HepG2 (cell line): ENCODE data around the gene KIAA0930. TPM values are rescaled to one million over a fixed set of nuclear protein-coding genes. Genes with fewer than 3 reads are reported as not detected.

Experiments used
- CHD4 ChIP-seq: fragments of 200-600 bp; sonication (generic); IDR thresholded peaks from 2 replicates; pipeline ENCODE4 v1.7.0; 2017; ENCODE audit warnings: mild to moderate bottlenecking, low read length, borderline replicate concordance
- ERF ChIP-seq: IDR thresholded peaks from 2 replicates; pipeline ENCODE4 v1.6.1; 2018; ENCODE audit warnings: missing biosample characterization, missing genetic modification reagents
- HNF4A ChIP-seq: sonication (generic); formaldehyde crosslinking; IDR thresholded peaks from 2 replicates; pipeline ENCODE4 v1.4.0; 2020; ENCODE audit warnings: missing genetic modification reagents
- KDM6A ChIP-seq: IDR thresholded peaks from 2 replicates; pipeline ENCODE4 v1.6.1; 2016; ENCODE audit warnings: low read depth
- MXD4 ChIP-seq: IDR thresholded peaks from 2 replicates; pipeline ENCODE4 v1.6.1; 2016; ENCODE audit warnings: mild to moderate bottlenecking, missing biosample characterization, missing genetic modification reagents
- NPAS2 ChIP-seq: sonication (generic); formaldehyde crosslinking; IDR thresholded peaks from 2 replicates; pipeline ENCODE4 v1.8.0; 2022; ENCODE audit warnings: mild to moderate bottlenecking, missing genetic modification reagents, borderline replicate concordance
- NR2F6 ChIP-seq, 2 experiments: IDR thresholded peaks; 2 replicates each; pipeline ENCODE4 v1.6.1; 2016; ENCODE audit warnings: antibody characterized with exemption in 1 of 2, mild to moderate bottlenecking in 1 of 2
- PAX8 ChIP-seq: sonication (generic); formaldehyde crosslinking; IDR thresholded peaks from 2 replicates; pipeline ENCODE4 v1.8.0; 2022; ENCODE audit warnings: mild to moderate bottlenecking, missing genetic modification reagents, borderline replicate concordance
- SOX5 ChIP-seq: IDR thresholded peaks from 2 replicates; pipeline ENCODE4 v1.6.1; 2016; ENCODE audit warnings: borderline replicate concordance
- ZNF138 ChIP-seq: sonication (generic); formaldehyde crosslinking; IDR thresholded peaks from 2 replicates; pipeline ENCODE4 v1.5.0; 2020; ENCODE audit warnings: mild to moderate bottlenecking, low read depth, missing genetic modification reagents
- ZNF446 ChIP-seq: sonication (generic); formaldehyde crosslinking; IDR thresholded peaks from 2 replicates; pipeline ENCODE4 v1.5.0; 2020; ENCODE audit warnings: mild to moderate bottlenecking, missing genetic modification reagents
- ZNF614 ChIP-seq: IDR thresholded peaks from 2 replicates; pipeline ENCODE4 v1.6.1; 2018; ENCODE audit warnings: missing biosample characterization, missing genetic modification reagents, inconsistent platforms, borderline replicate concordance
- ZNF766 ChIP-seq: sonication (generic); formaldehyde crosslinking; IDR thresholded peaks from 2 replicates; pipeline ENCODE4 v1.5.0; 2020; ENCODE audit warnings: missing genetic modification reagents, borderline replicate concordance
- polyA plus RNA-seq, 8 experiments: library from polyadenylated mRNA; depleted of rRNA in 3 of 8; stranded (reverse) in 7 of 8; unstranded in 1 of 8; fragments of >200 nt; fragmentation: Illumina TruSeq in 4 of 8; extraction: Trizol in 4 of 8; gene quantifications; 2 replicates each; pipeline versions ENCODE4 v1.2.1 to v1.2.3, GENCODE V29; 2011 to 2016; ENCODE audit warnings: low read depth in 4 of 8, missing spikeins in 1 of 8, mixed read lengths in 1 of 8; ENCODE audit not compliant: insufficient read depth in 1 of 8
- total RNA-seq, 5 experiments: library from RNA; depleted of rRNA; stranded (reverse); fragments of >200 nt; fragmentation: Illumina TruSeq; extraction: Trizol; gene quantifications; 2 replicates each; pipeline ENCODE4 v1.2.3, GENCODE V29; 2016; ENCODE audit warnings: low read depth in 1 of 5
- TF ChIP-seq, protein P1 (sequence below): sonication (generic); formaldehyde crosslinking; conservative IDR thresholded peaks from 2 replicates; pipeline ENCODE4 v1.8.0; 2022; ENCODE audit warnings: low read depth, missing genetic modification reagents
- TF ChIP-seq, protein P2 (sequence below): sonication (generic); formaldehyde crosslinking; IDR thresholded peaks from 2 replicates; pipeline ENCODE4 v1.5.0; 2020; ENCODE audit warnings: missing genetic modification reagents
- TF ChIP-seq, protein P3 (sequence below): sonication (generic); formaldehyde crosslinking; IDR thresholded peaks from 2 replicates; pipeline ENCODE4 v1.8.0; 2022; ENCODE audit warnings: mild to moderate bottlenecking, missing genetic modification reagents; ENCODE audit not compliant: insufficient replicate concordance
- TF ChIP-seq, protein P4 (sequence below): IDR thresholded peaks from 2 replicates; pipeline ENCODE4 v1.6.1; 2016; ENCODE audit warnings: missing genetic modification reagents, missing compliant biosample characterization
- TF ChIP-seq, protein P5 (sequence below): sonication (generic); formaldehyde crosslinking; IDR thresholded peaks from 2 replicates; pipeline ENCODE4 v1.8.1; 2022; ENCODE audit warnings: mild to moderate bottlenecking, missing genetic modification reagents
- TF ChIP-seq, protein P6 (sequence below): sonication (generic); formaldehyde crosslinking; IDR thresholded peaks from 2 replicates; pipeline ENCODE4 v1.8.1; 2023; ENCODE audit warnings: mild to moderate bottlenecking, missing genetic modification reagents

Gene KIAA0930
- total and polyA plus RNA-seq, 2 of the 13 experiments (the other 11 are each of a cell fraction or from before 2014, with no cell fraction given), result 27.0 to 38.2 TPM

DNA sequence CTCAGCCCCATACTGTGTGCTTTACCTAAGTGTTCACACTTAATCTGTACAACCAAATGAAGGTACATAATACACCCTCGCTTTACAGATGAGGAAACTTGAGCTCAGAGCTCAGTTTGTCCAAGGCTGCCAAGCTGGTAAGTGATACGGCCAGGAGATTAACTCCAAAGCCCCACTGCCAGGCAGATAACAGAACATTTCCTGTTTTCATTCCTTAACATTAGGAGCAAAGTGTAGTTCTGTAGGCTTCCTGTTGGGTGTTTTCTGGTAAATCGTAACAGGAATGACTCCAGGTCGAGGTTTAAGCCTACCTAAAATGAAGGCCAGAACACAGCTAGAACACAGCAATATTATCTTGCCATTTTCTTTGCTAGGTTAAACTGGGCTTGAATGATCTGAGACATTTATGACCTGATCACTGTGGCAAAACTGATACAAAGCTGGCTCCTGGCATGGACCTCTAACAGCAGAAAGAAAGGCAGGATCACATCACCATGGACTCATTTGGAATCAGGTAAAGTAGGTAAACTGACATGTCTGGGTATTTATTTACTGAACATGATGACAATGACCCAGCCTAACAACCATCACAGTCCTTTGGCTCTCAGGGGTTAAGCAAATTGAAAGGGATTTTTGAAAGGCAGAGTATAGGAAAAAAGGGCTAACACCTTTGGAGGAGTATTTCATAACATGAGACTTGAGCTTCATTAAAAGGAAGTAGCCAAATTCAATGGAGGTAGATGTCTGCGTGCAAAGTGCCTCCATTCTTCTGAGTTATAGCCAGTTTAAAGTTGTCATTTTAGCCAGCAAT is 80.8 kb downstream of the KIAA0930 start (continued):
- peak; percentile 48; the same call in 1 of the 2 replicates for TF ChIP-seq CHD4
- TF ChIP-seq HNF4A (CRISPR knock-in tag), result peak; percentile 79
- TF ChIP-seq, protein P1, sequence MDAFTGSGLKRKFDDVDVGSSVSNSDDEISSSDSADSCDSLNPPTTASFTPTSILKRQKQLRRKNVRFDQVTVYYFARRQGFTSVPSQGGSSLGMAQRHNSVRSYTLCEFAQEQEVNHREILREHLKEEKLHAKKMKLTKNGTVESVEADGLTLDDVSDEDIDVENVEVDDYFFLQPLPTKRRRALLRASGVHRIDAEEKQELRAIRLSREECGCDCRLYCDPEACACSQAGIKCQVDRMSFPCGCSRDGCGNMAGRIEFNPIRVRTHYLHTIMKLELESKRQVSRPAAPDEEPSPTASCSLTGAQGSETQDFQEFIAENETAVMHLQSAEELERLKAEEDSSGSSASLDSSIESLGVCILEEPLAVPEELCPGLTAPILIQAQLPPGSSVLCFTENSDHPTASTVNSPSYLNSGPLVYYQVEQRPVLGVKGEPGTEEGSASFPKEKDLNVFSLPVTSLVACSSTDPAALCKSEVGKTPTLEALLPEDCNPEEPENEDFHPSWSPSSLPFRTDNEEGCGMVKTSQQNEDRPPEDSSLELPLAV, result no peak
- no peak for TF ChIP-seq ZNF138 (CRISPR knock-in tag)
- TF ChIP-seq, protein P2, sequence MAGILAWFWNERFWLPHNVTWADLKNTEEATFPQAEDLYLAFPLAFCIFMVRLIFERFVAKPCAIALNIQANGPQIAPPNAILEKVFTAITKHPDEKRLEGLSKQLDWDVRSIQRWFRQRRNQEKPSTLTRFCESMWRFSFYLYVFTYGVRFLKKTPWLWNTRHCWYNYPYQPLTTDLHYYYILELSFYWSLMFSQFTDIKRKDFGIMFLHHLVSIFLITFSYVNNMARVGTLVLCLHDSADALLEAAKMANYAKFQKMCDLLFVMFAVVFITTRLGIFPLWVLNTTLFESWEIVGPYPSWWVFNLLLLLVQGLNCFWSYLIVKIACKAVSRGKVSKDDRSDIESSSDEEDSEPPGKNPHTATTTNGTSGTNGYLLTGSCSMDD (CRISPR knock-in tag), result no peak
- TF ChIP-seq, protein P3, sequence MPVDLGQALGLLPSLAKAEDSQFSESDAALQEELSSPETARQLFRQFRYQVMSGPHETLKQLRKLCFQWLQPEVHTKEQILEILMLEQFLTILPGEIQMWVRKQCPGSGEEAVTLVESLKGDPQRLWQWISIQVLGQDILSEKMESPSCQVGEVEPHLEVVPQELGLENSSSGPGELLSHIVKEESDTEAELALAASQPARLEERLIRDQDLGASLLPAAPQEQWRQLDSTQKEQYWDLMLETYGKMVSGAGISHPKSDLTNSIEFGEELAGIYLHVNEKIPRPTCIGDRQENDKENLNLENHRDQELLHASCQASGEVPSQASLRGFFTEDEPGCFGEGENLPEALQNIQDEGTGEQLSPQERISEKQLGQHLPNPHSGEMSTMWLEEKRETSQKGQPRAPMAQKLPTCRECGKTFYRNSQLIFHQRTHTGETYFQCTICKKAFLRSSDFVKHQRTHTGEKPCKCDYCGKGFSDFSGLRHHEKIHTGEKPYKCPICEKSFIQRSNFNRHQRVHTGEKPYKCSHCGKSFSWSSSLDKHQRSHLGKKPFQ (CRISPR knock-in tag), result peak; percentile 40
- TF ChIP-seq, protein P4, sequence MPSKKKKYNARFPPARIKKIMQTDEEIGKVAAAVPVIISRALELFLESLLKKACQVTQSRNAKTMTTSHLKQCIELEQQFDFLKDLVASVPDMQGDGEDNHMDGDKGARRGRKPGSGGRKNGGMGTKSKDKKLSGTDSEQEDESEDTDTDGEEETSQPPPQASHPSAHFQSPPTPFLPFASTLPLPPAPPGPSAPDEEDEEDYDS (CRISPR knock-in tag), result peak; percentile 21; the same call in 1 of the 2 replicates
- TF ChIP-seq PAX8, result no peak
- TF ChIP-seq KDM6A (CRISPR knock-in tag), result no peak
- no peak for TF ChIP-seq MXD4
- TF ChIP-seq, protein P5, sequence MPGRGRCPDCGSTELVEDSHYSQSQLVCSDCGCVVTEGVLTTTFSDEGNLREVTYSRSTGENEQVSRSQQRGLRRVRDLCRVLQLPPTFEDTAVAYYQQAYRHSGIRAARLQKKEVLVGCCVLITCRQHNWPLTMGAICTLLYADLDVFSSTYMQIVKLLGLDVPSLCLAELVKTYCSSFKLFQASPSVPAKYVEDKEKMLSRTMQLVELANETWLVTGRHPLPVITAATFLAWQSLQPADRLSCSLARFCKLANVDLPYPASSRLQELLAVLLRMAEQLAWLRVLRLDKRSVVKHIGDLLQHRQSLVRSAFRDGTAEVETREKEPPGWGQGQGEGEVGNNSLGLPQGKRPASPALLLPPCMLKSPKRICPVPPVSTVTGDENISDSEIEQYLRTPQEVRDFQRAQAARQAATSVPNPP (CRISPR knock-in tag), result no peak
- no peak for TF ChIP-seq ZNF766 (CRISPR knock-in tag)
- TF ChIP-seq NPAS2 (CRISPR knock-in tag), result no peak
- peak; percentile 8; the same call in 1 of the 2 replicates for TF ChIP-seq NR2F6 (IDR thresholded peaks at IDR 0.05)
- peak; percentile 31; the same call in 1 of the 2 replicates for TF ChIP-seq NR2F6 (CRISPR knock-in tag; IDR thresholded peaks at IDR 0.05)
- TF ChIP-seq, protein P6, sequence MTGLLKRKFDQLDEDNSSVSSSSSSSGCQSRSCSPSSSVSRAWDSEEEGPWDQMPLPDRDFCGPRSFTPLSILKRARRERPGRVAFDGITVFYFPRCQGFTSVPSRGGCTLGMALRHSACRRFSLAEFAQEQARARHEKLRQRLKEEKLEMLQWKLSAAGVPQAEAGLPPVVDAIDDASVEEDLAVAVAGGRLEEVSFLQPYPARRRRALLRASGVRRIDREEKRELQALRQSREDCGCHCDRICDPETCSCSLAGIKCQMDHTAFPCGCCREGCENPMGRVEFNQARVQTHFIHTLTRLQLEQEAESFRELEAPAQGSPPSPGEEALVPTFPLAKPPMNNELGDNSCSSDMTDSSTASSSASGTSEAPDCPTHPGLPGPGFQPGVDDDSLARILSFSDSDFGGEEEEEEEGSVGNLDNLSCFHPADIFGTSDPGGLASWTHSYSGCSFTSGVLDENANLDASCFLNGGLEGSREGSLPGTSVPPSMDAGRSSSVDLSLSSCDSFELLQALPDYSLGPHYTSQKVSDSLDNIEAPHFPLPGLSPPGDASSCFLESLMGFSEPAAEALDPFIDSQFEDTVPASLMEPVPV (CRISPR knock-in tag), result no peak
- TF ChIP-seq ZNF614, result 0 out of 2 replicates have a peak, but pooled peaks have one; percentile 37
- peak; percentile 48 for TF ChIP-seq SOX5
- TF ChIP-seq ERF, result 0 out of 2 replicates have a peak, but pooled peaks have one; percentile 26
- no peak for TF ChIP-seq ZNF446 (CRISPR knock-in tag)
